Iris pigment epithelial cell (primary cell): ENCODE results near the gene WWC1.

ENCODE experiments used
- DNase-seq: peaks from one replicate; pipeline ENCODE4 v3.0.0-alpha.2; 2011; ENCODE audit warnings: low read depth

The WWC1 gene

DNA sequence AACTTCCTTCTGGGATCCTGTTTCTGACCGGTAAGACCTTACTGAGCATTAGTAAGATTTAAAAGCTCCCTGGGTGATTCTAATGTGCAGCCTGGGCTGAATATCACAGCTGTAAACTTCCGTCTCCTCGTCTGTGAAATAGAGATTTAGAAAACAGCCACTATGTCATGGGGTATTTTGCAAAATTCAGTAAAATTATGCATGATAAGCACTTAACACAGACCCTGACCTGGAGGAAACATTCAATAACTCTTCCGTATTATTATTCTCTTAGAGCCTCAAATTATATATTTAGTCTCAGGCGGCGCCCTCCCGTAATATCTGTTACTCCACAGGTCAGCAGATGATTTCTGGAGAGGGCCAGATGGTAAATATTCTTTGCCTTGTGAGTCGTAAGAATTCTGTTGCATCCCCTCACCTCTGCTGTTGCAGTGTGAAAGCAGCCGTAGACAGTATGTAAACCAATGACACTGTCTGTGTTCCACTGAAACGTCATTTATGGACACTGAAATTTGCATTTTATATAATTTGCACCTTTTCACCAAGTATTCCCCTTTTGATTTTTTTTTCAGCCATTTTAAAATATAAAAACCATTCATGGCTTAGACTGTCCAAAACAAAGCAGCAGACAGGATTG, 155.7 kb downstream of the WWC1 start:
- no peak for DNase-seq

DNA sequence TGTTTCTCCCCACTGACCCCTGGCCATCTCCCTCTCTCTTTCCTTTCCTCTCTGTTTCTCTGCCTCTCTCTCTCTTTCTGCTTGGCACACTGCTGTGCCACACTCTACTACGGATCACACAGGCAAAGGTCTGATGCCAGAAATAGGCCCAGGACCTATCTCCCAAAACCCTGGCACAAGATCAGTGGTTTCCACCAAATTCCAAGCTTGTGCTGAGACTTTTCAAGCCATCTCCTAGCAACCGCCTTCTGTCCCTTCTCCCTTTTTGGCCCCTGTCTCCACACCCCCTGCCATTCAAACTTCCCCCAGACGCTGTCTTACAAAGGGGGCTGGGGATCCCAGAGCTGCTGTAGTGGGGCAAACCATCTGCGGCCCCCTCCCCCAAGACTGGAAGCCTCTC, 156.4 kb downstream of the WWC1 start:
- DNase-seq, result no peak

DNA sequence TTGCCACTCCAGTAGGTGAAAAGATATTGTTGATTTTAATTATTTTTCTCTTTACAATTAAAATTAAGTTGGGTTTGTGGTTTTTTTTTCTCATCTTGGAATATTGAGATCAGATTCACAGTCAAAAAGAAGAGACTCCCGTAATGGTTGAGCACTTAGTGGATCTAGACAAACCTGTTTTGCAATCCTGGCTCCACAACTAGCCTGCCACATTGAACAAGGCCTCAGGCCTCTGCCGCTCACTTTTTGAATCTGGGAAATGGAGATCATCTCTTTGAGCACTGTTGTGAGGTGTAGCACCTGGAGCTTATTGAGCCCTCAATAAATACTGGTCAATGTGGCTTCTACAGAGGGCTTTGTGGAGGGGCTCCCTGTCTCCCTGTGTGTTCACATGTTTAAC, 157.7 kb downstream of the WWC1 start:
- no peak for DNase-seq

DNA sequence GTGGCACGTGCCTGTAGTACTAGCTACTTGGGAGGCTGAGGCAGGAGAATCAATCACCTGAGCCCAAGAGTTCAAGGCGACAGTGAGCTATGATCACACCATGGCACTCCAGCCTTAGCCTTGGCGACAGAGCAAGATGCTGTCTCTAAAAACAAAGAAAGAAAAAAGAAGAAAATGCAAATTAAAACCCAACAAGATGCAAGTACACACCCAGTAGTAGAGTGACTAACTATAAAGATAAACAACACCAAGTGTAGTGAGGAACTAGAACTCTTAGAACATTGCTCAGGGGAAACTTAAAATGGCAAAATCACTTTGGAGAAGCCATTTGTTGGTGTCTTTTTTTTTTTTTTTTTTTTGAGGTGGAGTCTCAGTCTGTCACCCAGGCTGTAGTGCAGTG, 160.1 kb downstream of the WWC1 start:
- DNase-seq, result no peak

DNA sequence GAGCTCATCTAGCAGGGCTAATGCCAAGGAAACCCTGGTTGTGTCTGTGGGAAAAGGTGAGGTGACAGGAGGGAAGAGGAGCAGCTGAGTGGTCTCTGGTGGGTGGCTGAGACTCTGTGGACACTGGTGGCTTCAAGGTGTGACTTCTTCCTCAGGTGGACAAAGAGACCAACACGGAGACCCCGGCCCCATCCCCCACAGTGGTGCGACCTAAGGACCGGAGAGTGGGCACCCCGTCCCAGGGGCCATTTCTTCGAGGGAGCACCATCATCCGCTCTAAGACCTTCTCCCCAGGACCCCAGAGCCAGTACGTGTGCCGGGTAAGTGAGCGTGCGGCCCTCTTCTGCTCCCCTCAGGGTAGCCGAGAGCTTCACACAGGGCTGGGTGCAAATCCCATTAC, 163.8 kb downstream of the WWC1 start:
- DNase-seq, result no peak

DNA sequence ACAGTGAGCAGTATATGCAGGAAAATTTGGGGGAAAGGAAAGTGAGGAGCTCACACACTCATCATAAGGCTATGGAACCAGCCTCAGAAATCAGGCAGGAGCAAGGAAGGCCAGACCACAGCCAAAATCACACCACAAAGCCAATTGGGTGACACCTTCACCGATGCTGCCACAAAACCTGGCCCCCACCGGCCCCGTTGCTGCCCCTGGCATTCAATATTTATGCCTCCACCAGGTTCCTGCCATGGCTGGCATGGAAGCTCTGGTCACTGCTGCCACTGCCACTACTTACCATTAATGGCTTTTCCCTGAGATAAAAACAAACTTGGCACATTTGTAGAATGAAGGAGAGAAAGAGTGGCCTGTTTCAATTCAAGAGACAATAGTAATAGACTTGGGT, 166.1 kb downstream of the WWC1 start:
- no peak for DNase-seq

DNA sequence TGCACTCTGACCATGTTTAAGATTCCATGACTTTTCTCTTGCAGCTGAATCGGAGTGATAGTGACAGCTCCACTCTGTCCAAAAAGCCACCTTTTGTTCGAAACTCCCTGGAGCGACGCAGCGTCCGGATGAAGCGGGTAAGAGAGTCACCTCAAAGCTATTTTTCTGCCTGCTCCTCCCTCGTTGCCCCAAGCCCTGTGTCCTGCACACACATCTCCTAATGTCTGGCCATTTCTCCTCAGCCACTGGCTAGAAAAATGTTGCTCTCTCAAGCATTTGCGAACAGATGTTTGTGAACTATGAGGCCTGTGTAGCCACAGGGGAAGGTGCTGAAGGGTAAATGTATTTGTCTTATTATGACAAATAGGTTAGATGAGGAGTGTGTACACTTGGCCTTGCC, 169.2 kb downstream of the WWC1 start:
- DNase-seq, result no peak

DNA sequence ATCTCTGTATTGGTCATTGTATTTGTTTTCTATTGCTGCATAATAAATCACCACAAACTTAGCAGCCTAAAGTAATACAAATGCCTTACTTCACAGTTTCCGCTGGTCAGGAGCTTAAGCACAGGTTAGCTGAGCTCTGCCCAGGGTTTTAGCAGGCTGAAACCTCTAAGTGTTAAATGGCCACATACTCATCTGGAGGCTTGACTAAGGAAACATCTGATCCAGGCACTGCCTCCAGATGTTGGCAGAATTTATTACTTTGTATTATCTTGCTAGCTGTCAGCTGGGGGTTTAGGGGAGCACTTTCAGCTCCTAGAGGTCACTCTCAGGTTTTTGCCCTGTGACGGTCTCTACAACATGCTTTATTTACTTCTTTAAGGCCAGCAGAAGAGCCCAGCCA, 171.6 kb downstream of the WWC1 start:
- no peak for DNase-seq

DNA sequence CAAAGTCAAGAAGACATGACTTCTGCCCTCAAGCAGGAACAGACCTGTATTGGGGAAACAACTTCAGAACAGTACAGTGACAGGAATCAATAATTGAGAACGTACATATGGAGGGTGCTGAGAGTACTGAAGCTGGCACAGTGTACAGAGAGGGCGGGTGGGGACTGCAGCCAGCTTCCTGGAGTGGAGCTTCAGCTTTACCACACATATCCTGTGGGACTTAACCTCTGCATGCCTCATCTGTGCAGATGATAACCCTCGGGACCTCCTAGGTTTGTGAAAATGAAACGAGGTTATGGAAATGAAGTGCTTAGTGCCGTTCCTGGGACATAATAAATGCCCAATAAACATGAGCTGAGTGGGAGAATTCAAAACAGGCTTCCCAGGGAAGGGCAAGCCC, 172.8 kb downstream of the WWC1 start:
- DNase-seq, result no peak

DNA sequence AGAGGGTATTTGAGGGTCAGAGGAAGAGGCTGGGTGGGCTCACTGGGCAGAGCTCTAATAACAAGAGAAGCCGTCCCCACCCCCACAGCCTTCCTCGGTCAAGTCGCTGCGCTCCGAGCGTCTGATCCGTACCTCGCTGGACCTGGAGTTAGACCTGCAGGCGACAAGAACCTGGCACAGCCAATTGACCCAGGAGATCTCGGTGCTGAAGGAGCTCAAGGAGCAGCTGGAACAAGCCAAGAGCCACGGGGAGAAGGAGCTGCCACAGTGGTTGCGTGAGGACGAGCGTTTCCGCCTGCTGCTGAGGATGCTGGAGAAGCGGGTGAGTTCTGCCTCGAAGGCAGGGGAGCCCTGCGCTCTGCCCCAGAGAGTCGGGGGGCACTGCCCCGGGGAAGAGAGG, 173.2 kb downstream of the WWC1 start:
- no peak for DNase-seq

DNA sequence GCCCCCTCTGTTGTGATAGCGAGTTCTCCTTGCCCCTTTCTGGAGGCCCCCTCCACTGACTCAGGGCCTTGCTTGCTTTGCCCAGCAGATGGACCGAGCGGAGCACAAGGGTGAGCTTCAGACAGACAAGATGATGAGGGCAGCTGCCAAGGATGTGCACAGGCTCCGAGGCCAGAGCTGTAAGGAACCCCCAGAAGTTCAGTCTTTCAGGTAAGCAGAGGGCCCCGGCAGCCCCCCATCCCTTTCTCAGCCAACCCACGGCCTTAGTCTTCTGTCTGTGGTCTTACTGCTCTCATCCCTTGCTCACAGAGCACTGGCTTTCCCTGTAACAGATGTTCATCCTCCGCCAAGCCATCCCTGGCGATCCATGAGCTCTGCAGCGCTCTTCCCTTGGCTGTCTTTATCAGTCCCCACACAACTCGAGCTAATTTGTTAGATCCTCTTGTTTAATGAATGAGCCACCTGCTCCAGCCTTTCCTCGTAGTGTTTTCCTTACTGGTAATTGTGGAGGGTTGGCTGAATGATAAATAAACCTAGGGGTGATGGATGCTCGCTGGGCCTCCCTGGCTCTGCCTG, 176.4 kb downstream of the WWC1 start:
- DNase-seq, result no peak

DNA sequence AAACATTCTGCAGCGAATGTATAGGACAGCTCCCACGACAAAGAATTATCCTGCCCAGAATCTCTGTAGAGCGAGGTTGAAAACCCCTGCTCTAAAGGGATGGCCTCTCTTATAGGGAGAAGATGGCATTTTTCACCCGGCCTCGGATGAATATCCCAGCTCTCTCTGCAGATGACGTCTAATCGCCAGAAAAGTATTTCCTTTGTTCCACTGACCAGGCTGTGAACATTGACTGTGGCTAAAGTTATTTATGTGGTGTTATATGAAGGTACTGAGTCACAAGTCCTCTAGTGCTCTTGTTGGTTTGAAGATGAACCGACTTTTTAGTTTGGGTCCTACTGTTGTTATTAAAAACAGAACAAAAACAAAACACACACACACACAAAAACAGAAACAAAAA, 177.4 kb downstream of the WWC1 start:
- DNase-seq, result peak; percentile 86

DNA sequence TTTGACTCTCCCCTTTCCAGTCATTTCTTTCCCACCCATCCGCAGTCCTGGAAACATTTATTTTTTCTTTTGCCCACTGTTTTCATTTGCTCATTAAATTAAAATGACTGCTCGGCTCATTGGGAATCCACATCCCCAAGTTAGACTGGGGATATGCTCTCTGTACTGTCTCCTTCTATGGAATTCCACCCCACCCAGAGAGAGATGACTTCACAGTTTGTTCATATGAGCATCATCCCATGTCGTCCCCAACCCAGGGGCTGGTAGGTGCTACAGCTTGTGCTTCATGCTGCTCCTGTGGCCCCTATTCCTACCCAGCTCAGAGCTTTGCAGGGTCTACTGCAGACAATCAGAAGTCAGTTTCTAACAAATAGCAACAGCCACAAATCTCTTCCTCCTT, 178.4 kb downstream of the WWC1 start:
- DNase-seq, result no peak

DNA sequence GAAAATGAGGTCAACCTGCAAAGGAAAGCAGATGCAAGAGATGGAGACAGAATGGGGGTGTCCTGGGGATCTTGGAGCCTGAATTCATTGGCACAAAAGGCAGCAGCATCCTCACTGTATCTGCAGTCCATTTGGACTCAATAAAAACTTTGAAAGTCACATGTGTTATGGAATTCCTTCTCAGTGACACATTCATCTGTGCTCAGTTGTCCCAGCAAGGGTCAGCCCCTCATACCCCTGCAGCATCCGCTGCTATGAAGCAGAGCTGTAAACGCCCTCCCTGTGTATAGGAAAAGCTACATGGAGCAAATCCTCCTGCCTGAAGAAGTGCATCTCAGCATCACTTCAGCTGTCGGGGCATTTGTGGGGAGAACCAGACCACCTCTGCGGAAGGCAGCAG, 180.3 kb downstream of the WWC1 start:
- peak; percentile 19 for DNase-seq

DNA sequence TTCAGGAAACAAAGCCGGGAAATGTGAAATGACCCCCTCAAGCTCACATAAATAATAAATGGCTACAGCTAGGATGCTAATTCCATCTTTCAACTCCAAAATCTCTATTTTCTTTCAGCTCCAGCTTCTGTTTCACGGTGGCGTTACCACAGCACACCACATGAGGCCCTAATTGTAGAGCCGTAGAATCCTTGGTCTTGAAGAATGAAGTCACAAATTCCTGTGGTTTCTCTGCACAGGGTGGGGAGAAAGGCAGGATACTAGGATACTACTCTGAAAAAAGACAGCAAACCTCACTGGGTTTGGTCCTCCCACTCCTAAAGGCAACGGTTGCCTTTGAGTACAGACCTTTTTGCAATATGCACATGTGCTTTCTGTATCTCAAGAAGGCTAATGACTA, 180.9 kb downstream of the WWC1 start:
- peak; percentile 95 for DNase-seq

DNA sequence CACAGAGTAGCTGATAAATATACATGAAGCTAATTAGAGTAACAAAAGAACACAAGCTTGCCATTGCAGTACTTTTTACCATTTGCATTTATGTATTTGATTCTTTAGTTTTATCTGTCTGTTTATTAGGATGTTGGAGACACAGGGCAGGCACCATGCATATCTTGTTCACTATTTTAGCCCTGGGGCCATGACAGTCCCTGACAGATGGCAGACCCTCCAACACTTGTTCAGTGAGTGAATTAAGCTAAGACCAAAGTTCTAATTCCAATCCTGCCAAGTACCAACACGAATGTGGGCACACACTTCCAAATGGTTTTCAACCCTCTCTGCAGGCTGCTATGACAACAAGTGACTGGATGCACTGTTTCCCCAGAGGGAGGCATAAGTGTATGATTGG, 182.9 kb downstream of the WWC1 start:
- DNase-seq, result no peak

DNA sequence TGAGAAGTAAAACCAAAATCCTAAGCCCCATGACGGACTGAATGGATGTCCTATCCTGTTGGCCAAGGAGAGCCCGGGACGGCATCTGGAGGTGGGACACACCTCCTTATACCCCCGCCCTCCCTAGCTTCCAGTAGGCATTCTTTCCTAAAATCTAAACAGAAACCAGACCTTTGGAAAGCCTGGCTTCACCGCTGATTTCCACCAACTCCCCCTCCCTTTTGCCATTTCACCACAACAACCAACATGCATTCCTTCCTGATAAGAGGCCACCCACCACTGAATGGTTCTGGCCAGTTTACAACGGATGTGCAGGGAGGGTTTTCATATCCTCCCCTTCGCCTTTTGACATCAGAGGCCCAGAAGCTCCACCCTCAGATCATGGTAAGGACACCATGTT, 185.6 kb downstream of the WWC1 start:
- peak; percentile 64 for DNase-seq

DNA sequence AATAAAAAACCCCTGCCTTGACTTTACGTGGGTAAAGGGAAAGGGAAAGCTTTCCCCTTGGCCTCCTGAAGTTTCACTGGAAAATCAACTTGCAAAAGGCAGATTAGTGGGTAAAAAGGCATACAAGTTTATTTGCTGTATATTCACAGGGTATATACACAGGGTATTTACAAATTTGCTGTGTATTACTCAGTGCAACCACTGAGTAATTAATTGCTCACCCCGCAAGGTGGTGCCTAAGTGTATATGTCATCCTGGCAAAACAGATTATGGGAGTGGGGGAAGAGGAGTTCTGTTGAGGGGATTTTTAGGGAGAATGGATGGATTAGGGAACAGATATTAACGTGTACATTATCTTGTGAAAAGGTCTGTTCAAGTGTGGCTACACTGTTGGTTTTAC, 187.7 kb downstream of the WWC1 start:
- DNase-seq, result no peak

DNA sequence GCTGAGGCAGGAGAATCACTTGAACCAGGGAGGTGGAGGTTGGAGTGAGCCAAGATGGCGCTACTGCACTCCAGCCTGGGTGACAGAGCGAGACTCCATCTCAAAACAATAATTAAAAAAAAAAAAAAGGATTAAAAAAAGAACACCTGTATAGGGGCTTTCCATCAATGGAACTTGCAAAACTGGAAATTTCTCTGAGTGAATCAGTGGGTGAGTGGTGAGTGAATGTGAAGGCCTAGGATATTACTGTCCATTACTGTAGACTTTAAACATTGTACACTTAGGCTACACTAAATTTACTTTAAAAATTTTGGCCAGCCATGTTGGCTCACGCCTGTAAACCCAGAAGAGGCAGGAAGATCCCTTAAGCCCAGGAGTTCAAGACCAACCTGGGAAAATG, 189.2 kb downstream of the WWC1 start:
- no peak for DNase-seq

DNA sequence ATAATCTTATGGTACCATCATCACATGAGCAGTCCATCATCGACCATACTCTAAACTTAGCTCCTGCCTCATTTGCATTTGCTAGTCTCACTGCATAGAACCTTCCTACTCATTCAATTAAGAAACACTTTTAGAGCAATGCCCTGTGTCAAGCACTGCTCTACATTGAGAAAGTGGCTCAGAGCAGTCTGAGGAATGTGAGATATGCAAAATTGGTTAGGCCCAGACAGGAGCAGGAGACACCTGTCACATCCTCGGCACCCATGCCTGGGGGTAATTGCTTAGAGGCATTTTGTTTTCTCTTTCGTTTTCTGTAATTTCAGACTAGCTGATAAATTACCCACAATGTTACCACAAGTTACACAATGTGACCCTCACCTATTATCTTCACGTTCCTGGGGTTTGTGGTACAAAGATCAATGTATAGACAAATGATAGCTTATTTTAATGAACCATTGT, 189.9 kb downstream of the WWC1 start:
- no peak for DNase-seq

DNA sequence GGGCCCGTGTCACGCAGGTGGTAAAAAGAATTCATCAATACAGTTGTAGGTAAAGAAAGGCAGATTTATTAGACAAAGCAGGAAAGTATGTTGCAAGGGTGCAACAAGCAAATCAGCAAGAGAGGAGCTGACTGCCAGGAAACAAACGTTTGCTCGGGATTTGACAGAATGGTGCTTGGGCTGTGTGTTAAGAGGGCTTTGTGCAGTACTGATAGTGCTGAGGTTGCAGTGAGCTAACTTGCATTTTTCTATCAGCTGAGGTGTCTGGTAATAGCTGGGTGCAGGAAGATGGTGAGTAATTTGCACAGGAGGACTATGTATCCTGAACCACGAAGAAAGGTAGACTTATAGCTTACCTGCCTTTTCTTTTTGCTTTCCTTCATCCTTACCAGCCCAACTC, 190.9 kb downstream of the WWC1 start:
- no peak for DNase-seq

DNA sequence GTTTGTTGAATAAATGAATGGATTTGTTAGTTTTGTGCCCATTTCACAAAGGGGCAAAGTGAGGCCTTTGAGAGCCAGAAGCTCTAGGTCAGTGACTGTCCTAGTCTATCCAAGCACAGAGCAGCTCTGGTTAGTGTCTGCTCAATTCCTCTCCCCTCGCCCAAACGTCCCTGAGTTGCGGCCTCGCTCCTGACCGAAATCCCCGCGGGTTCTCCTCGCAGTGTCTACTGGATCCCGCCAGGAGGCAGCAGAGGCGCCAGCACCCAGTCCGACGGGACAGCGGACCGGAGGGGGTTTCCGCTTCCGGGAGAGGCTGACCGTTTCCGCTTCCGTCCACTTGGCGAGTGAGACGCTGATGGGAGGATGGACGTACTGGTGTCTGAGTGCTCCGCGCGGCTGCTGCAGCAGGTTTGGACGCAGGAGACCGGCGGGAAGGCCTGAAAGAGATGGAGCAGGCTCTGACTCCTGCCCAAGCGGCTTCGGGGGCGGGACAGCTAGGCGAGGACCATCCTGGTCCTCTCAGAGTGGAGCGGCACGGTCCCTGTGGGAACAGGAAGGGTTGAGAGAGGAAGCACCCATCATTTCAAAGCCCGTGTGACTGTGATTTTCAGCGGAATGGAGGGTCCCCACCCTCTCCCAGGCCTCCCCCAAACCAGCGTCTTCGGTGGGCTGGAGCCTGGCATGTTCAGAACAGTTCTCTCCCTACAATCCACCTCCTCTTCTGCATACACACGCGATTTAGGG, 194.9 kb downstream of the WWC1 start, which contains the start of gene RARS1:
Gene RARS1 (plus strand): TSS at position 336 of the 744 bp plus-strand sequence. CDS start 28 bp downstream, at position 364.
- peak; percentile 95 for DNase-seq

DNA sequence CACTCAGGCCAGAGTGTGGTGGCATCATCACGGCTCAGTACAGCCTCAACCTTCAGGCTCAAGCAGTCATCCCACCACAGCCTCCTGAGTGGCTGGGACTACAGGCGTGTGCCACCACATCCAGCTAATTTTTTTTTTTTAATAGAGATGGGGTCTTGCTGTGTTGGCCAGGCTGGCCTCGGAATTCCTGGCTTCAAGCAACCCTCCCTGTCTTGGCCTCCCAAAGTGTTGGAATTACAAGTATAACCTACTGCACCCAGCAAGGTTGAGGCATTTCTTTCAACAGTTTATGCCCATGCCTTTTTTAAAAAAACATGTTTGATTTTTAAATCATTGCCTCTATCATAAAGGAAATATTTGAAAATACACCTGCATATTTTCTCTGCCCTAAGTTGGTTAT, 197.6 kb downstream of the WWC1 start:
- no peak for DNase-seq
